Glomerular visceral epithelial cell (primary cell): ENCODE measurements around the gene ROM1.

Experiments
- DNase-seq: peaks from one replicate; pipeline ENCODE4 v3.0.0-alpha.2; 2016; ENCODE audit errors: extremely low spot score

The ROM1 gene

DNA sequence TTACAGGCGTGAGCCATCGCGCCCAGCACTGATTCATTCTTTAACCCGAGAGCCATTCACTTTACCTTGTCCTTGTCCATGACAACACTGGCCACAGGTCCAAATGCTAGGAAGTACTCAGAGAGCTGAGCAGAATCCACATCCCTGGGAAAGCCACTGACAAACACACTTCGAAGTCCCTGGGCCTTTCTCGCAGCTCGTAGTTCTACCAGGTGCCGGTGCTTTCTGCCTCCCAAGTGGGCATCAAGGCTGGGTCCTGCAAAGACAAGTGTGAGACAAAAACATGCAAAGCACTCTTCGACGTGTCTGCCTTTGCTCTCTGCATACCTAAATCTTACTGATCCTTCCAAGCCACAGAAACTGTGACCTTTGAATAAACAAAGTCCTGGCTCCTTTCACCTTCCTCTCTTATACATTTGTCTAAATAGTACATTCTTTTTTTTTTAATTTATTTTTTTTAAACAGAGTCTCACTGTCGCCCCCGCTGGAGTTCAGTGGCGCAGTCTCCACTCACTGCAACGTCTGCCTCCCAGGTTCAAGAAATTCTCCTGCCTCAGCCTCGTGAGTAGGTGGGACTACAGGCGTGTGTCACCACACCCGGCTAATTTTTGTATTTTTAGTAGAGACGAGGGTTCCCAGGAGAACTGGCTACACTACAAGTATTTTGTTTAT is 24.0 kb upstream of the ROM1 start:
- peak; percentile 26 for DNase-seq

DNA sequence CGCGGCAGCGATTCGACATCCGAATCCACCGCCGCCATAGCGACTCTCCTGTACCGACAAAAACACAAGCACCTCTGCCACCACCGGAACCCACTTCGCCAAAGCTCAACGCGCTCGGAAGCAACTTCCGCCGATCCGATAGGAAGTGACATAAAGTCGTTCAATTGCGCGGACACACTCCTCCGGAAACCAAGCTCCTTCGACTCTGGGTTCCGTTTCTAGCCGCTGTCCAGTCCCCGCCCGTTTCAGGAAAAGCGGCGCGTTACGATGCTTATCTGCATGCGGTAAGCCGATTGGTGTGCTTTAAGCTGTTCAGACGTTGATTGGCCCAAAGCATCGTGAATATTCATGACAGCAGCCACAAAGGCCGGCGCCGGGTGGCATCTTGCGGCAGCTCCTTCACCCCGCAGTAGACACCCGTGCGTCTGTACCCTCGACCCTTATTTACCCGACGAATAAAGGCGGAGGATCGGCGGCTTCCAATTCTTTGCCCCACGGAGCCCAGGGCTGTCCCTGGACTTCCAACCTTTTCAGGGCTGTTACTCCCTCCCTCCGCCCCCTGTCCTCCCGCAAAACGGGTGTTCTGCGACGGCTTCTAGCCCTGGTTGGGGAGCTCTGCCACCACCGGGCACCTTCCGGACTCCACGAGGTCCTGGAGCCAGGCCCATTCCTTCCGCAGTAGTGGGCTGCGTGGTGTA is 21.5 kb upstream of the ROM1 start, which contains the start of gene TUT1:
Gene TUT1, minus strand, starts transcription at position 76 of the 698 bp plus-strand sequence. Its CDS starts 38 bp downstream, at position 38.
- DNase-seq: peak; percentile 98

DNA sequence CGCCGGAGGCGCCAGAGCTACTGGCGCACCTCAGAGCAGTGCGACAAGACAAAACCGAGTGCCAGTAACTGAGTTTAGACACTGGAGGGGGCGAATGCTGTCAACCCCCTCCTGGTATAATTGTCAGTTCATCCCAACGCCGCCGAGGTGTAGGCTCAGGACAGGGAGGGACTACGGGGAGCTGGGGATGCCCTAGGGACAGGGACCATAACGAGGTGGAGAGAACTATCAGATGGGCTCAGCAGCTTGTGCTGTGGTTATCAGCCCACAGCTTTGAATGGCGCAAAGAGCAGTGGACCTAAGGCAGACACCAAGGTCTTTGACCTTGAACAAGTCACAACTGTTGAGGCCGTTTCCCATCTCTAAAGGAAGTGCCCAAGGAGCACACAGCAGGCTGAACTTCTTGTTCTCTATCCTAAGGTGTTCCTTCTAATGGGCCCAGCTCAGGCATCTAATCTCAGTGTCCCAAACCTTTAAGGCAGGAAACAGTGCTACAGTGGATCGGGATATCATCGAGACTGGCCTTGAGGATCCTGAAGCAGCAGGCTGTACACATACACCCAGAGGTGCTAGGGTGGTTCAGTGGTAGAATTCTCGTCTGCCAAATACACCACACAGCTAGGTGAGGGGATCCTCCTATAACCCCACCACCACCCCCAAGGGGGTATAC is 20.8 kb upstream of the ROM1 start:
- DNase-seq: no peak

DNA sequence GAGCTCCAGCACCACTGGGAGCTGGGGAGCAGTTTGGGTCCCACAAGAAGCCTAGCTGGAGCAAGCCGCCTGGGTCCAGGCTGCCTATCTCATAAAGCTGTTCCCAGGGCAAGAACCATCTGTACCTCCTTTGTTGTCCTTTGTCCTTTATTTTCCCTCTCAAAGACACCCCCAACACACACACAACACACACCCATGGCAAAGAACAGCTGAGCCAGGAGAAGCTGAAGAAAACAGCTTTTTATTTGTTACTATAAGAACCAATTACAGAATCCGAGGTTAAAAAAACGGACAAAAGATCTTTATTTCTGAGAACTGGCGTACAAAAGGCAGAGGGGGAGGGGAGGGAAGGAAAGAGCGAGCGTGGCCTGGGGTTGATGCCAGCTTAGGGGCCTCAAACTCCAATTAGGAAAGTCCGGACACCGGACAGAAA is 20.1 kb upstream of the ROM1 start:
- no peak for DNase-seq

DNA sequence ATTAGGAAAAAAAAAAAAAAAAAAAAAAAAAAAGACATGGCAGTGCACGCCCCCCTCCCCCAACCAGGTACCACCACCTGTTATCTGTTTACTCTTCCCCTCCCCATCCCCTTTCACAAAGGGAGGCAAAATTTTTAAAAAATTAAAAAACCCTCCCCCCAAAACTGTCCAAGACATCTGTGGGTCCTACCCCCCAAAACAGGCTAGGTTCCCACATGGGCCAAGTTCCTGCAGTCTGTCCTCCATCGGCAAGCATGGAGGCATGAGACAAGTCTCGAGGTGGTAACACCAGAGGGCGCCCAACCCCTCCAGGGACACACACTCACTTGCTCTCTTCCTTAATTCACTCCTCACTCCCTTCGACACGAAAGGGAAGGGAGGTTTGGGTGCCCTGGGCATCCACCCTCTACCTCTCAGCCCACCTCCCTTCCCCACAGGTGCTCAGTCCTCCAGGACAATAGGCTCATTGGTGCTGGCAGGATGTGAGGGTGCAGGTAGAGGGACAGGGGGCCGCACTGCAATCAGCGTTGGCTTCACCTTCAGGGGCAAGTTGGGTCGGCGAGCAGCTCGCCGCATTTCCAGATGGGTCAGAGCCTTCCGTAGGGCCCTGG is 19.5 kb upstream of the ROM1 start:
- DNase-seq: peak; percentile 56

DNA sequence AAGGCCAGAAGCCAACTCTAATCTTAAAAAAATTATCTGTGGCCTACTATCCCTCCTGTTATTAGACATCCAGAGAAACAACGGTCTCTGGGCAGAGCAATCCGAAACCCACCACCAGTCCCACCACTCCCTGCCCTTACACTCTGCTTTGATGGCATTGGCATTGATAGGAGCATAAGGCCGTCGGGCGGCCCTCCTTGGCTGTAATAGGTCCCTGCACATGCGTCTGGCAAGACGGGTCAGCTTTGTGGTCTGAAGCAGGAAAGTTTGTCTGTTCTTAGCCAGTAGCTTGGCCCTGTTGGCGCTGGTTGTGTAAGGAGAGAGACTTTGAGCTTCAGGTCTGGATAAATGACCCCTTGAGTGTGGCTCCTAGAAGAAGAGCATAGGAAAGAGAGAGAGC is 17.9 kb upstream of the ROM1 start:
- no peak for DNase-seq

DNA sequence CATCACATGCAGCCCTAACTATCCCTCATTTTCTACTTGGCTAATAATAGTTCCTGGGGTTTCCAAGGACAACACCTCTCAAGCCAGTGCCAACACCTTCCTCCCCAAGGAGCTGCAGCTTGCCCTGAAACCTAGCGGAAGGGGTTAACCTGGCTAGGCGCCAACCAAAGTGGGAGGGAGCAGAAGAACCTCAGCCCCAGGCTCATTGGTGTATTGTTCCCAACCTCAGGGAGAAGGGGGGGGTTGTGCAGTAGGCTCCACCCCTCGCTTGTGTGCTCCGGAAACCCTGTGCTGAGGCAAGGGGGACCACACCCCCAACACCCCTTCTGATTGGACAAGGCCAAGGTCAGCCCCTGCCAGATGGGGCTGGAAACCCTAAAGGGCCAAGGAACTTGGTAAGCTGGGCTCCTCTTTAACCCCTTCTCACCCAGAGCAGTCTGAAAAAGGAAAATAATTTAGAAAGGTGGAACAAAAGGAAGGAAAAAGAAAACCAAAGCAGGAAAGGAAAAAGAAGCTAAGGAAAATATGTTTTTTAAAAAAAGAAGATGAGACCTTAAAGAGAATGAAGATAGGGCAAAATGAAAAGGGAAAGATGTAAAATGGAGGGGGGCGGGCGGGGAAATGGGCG is 13.9 kb upstream of the ROM1 start:
- DNase-seq: peak; percentile 96

DNA sequence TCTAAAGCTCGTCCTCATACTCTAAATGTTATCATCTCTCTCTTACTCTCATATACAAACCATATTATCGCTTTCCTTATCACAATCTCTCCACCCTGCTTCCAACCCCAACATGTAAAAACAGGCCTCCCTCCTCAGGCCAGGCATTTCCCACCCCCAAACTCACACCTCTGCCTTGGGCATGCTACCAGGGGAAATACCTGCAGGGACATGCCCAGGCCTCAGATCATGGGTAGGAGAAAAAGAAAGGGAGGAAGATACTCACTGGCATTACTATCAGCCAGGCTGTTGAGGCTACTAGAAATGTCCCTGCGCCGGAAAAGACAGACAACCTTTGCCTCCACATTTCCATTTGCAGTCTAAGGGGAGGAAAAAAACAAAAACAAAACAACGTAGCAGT is 13.2 kb upstream of the ROM1 start:
- no peak for DNase-seq

DNA sequence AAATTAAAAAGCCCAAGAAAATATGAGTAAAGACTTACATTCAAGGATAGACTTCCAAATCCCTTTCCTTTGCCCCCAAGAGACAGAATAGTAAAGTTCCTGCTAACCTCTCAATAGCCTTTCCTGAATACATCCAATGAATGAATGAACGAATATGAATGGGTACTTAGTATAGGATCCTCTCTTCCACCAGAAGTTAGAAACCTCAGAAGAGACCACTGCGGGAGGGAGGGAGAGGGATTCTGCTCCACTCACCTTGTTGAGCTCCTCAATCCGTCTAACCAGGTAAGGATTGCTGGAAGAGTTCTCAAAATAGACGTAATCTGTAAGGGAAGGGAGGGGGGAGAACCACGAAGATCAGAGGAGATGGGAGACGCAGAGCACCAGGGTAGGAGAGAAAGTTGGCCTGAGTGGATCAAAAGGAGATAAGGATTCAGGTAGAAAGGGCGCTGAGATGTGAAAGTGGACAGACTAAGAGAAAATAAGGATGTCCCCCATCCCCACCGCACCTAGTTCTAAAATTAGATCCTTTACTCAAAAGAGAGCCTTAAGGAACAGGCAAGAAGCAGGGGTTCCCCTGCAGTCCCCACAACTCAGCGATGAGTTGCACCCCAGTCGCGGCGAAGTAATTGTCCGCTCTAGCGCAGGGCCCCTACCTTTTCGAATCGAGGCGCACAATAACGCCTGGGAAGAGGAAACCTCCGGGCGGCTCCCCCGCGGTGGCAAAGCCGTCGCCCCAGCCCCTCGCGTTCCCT is 12.5 kb upstream of the ROM1 start:
- no peak for DNase-seq

DNA sequence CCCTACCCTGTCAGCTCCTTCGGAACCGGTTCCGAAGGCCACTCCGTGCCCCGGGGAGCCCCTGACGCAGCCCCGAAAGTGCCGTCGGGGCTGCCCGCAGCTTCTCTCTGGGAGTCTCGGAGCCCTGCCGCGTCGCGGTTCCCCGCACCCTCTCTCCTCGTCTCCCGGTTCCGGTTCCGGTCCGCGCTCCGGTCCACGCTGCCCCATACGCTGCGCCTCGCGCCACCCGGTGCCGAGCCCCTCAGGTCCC is 12.0 kb upstream of the ROM1 start:
- peak; percentile 37 for DNase-seq

DNA sequence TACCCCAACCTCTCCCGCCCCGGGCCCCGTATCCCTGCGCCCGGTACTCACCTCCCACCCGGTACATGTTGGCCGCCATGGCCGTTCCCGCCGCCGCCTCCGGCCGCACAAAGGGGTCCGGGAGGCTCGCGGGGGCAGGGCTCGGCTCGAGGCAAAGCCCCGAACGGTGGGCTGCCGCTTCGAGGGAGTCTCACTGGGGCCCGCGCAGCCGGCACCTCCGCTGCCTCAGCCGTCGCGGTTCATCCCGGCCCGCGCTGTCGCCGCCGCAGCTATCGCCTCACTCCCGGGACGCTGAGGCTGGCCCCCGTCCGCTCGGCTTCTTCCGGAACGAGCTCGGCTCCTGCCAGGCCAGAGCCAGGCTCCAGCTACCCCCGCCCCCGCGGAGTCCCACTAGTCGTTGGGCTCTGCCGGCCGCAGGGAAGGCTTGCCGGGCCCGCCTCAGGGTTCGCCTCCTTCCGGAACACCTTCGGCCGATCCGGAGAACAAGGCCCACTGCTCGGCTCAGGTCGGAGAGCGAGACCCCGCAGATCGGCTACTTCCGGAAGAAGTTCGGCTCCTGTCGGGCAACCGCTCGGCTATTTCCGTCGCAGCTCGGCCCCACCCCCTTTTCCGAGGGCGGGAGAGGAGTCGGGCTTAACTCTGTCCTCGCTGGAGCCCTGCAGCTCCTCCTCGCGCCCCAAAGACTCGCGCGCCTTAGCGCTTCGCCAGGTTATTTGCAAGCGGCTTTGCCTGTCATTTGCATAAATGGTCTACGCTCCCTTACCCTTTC is 11.5 kb upstream of the ROM1 start, which contains the start of gene MTA2:
Gene MTA2, minus strand, starts transcription at position 494 of the 769 bp plus-strand sequence. Its CDS starts 415 bp downstream, at position 79.
- peak; percentile 98 for DNase-seq

DNA sequence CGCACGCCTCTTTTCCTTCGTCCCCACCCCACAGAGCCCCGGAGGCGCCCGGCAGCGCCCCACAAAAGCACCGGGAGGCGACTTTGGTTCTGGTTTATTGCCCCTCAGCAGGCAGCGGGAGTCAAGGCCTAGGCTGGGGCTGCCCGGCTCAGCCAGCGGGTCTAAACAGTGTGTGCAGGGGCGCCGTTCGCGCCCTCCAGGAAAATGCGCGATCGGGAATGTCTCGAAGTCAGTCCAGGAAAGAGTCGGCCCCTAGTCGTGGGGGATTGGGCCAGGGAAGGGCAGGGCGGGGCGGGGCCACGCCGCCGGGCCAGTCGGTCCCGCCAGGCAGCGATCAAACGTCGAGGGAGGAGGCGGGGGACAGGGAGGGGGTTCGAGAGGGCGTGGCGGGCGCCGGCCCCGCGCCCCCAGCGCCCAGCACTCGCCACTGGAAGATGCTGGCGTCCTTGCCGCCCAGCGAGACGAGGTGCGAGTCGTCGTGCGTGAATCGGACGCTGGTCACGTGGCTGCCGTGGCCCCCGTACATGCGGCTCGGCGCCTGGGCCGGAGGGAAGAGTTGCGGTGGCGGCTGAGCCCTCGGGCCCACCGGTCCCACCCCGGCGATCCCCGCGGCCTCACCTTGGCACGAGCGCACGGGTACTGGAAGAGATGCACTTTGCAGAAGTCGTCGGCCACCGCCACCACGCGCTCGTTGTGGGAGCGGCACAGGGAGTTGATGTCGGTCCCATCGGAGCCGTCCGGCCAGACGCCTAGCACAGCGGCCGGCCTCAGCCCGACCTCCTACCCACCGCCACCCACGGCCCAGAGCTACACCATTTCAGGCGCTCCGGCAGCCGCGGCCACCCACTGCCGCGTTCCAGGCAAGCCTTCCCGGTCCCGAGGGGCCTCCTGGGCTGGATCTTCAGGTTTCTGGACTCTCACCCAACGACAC is 10.7 kb upstream of the ROM1 start:
- DNase-seq: no peak

DNA sequence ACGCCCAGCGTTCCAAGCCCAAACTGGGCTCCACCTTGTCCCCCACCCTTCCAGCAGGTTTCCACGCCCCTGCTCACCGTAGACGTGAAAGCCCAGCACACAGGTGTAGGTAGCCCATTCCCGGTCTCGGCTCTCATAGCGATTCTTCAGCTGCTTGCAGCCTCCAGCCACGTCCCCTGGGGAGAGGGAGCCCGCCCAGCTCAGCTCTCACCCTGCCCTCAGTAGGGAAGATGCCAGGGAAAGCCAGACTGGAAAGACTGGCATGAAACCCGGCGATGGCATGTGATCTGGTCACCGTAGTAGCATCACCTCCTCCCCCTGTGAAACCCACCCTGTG is 10.0 kb upstream of the ROM1 start:
- DNase-seq: no peak

DNA sequence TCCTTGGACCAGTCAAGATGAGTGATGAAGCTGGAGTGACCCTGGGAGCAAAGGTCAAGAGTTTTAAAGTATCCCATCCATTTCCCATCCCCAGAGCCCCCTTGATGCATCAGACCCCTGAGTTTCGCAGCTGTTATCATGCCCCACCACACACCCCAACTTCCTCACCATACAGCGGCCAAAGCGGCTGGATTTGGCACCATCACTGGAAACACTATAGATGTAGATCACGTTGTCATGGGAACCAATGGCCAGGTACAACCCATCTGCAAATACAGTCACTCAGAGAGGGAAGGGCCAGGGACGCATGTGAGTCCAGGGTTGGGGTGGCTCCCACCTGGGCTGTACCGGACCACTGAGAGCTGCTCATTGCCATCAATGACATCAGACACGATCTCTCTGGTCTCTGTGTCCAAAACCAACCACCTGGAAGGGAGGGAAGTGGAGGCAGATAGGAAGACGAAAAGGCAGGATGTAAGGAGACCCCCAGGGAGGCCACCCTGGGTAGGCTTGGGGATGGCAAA is 9.2 kb upstream of the ROM1 start:
- no peak for DNase-seq

DNA sequence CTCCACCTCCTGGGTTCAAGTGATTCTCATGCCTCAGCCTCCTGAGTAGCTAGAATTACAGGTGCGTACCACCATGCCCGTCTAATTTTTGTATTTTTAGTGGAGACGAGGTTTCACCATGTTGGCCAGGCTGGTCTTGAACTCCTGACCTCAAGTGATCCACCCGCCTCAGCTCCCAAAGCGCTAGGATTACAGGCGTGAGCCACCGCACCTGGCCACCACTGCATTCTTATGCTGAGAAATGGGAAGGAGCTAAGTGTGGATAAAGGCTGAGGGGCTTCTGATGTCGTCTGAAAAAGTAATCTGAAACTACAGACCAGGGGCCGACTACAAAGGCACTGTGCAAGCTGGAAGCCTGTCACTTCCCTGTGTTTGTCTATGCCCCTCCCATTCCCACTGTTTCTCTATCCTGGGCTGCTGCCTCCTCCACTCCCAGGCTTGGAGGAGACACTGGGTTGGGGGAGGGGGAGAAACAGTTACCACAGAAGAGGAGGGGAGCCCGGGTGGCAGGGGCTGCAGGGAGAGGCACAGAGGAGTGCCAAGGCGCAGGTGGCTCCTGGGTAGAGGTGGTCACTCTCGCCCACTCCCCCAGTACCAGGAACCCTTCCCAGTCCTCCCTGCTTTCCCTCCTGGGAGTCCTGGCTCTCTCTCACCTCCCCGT is 8.5 kb upstream of the ROM1 start:
- no peak for DNase-seq

DNA sequence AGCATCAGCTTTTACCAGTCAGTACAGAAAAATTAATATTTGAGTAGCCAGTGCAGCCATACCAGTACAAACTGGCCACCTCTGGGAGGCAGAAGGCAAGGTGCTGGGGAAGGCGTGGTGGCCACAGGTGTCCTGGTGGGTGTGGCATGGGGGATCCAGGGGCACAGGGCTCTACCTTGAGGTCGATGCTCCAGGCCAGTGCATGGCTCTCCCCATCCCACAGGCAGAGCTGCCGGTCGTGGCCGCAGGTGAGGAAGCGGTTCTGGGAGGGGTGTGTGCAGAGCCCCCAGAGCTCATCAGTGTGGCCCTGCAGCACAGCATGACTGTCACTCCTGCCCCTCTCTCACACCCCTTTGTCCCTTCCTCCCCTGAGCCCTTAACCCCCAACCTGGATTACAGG is 7.6 kb upstream of the ROM1 start:
- no peak for DNase-seq

DNA sequence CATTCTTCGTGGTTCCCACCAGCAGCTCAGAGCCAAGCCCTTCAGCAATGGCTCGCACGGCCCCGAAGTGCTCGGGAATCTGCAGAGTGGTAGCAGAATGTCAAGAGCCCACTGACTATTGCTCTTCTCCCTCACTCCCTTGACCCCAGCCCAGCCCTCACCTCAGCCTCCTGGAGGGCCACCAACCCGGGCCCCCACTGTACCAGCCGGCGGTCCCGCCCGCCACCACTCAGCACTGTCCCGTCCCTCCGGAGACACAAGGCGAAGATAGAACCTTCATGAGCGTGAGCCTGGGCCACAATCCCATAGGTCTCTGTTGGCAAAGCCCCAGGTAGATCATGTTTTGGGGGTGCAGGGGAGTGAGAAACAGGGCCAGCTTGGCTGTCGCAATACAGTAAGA is 7.2 kb upstream of the ROM1 start:
- no peak for DNase-seq

DNA sequence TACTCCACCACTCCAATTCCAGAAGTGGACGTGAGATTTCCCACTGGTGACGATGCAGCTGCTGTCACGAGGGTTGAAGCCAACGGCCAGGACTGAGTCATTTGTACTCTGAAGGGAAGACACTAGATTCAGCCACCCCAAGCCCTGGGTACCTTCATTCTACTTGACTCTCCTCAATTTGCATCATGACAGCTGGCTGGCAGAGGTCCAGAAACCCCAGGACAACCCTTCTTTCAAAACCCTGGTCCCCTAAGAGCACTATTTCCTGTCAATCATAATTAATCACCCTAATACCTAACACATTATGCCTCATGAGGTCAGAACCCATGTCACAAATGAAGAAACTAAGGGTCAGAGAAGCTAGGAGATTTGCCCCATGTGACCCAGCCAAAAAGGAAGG is 5.3 kb upstream of the ROM1 start:
- DNase-seq: no peak

DNA sequence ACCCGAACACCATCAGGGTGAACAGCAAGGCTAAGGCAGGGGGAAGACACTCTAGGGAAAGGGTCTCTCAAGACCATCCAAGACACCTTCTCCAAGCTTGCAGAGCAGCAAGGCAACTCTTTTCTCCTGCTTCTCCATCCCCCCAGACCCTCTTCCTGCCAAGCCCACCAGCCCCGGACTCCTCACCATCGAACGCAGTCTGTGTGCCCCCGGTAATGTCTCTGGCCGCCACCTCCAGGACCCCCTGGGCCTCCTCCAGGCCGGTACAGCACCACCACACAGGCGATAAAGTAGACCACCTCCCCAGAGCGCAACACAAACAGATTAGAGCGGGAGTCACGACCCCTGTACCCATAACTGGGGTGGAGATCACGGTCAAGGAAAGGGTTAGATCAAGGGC is 4.3 kb upstream of the ROM1 start:
- DNase-seq: no peak
